Activated CD4-positive, alpha-beta T cell treated with anti-CD3 and anti-CD28 coated beads for 36 hours (primary cell): Measurements from ENCODE around the gene SORT1. TPM values are rescaled to one million over a fixed set of nuclear protein-coding genes. Genes with fewer than 3 reads are reported as not detected.
A peak's percentile ranks its signal among the peaks of the same experiment; 100 is the strongest.

ENCODE experiments used
- ATAC-seq: fragments of 200-7000 bp; cut with Tn5 transposase; one replicate; pipeline ENCODE4 v1.10.0; 2021; ENCODE audit warnings: mild to moderate bottlenecking, moderate library complexity
- CTCF ChIA-PET: fragments of 350-600 bp; sonication (Branson Sonifier 250); formaldehyde crosslinking; loops from one replicate; lab custom pipeline; 2021; ENCODE audit warnings: antibody characterized with exemption; lab: Charles Lee
- POLR2A ChIA-PET: fragments of 350-600 bp; sonication (Branson Sonifier 250); formaldehyde crosslinking; loops from one replicate; lab custom pipeline; 2021; ENCODE audit warnings: antibody characterized with exemption, inconsistent platforms; lab: Charles Lee
- DNase-seq: peaks from one replicate; pipeline ENCODE4 v3.0.0-alpha.2; 2020
- H3K27ac Mint-ChIP-seq: one replicate; pipeline ENCODE4 v1.8.0; 2021; ENCODE audit warnings: mixed read lengths
- H3K27me3 Mint-ChIP-seq: one replicate; pipeline ENCODE4 v1.8.0; 2021; ENCODE audit warnings: mixed read lengths
- H3K36me3 Mint-ChIP-seq: one replicate; pipeline ENCODE4 v1.8.0; 2021; ENCODE audit warnings: low read depth, mixed read lengths
- H3K4me1 Mint-ChIP-seq: one replicate; pipeline ENCODE4 v1.8.0; 2021; ENCODE audit warnings: mixed read lengths
- H3K4me3 Mint-ChIP-seq: one replicate; pipeline ENCODE4 v1.8.0; 2021; ENCODE audit warnings: mild to moderate bottlenecking, moderate library complexity, mixed read lengths
- H3K9me3 Mint-ChIP-seq: one replicate; pipeline ENCODE4 v1.8.0; 2021; ENCODE audit warnings: low read depth, mixed read lengths
- intact Hi-C, 2 experiments: fragments of 100-400 bp; cut with DNase I in 1 of 2; cut with micrococcal nuclease in 1 of 2; formaldehyde crosslinking; loops; one replicate each; pipeline versions ENCODE4 v1.14.2 to v1.15.1; 2022 to 2024; cut with DNase I, micrococcal nuclease
- total RNA-seq, 2 experiments: library from RNA; stranded (reverse); gene quantifications; one replicate each; pipeline ENCODE4 v1.2.3, GENCODE V29; 2021

The SORT1 gene
- total RNA-seq, 2 experiments from 2014 or later = 0.39 to 0.55 TPM

GRCh38 chr1:109426281-109427170 lies 28.8 kb upstream of the SORT1 start, which contains the start of gene PSMA5:
TSS of gene PSMA5 (minus strand) at chr1:109426448. CDS start at chr1:109426330, 118 bp downstream.
- H3K9me3 Mint-ChIP-seq = no peaks in the 10 kb centered on the region
- no peaks in the 10 kb centered on the region for H3K27me3 Mint-ChIP-seq
- POLR2A ChIA-PET = interaction anchor here (0.7 to 2.1 kb wide), 5 partner anchors 68 to 212 kb away, joined by 3 to 11 read pairs (median 4); partner anchors contain the start of genes CYB561D1, GNAI3, PSRC1 and SARS1
- DNase-seq (peak; percentile 97), ATAC-seq (peak; percentile 97)
- H3K4me3 Mint-ChIP-seq = peak within 1 kb of the TSS; percentile 91
- H3K36me3 Mint-ChIP-seq = peaks cover 32% of the 10 kb centered on the region
- CTCF ChIA-PET = interaction anchor here (0.6 to 3.1 kb wide), 12 partner anchors 20 to 602 kb away, joined by 3 to 38 read pairs (median 4); partner anchors contain the start of gene CYB561D1
- intact Hi-C loops = loop anchor here (1.0 to 10.0 kb wide), 18 partner anchors 57 to 1448 kb away; partner anchors contain the start of genes ATXN7L2 (in 2 of the 2), RBM15 (in 2 of the 2), TMEM167B (in 2 of the 2) and AHCYL1 (in 1 of the 2)
- H3K4me1 Mint-ChIP-seq = peaks cover 34% of the 10 kb centered on the region
- H3K27ac Mint-ChIP-seq = peak within 1 kb of the TSS; percentile 96

DNA sequence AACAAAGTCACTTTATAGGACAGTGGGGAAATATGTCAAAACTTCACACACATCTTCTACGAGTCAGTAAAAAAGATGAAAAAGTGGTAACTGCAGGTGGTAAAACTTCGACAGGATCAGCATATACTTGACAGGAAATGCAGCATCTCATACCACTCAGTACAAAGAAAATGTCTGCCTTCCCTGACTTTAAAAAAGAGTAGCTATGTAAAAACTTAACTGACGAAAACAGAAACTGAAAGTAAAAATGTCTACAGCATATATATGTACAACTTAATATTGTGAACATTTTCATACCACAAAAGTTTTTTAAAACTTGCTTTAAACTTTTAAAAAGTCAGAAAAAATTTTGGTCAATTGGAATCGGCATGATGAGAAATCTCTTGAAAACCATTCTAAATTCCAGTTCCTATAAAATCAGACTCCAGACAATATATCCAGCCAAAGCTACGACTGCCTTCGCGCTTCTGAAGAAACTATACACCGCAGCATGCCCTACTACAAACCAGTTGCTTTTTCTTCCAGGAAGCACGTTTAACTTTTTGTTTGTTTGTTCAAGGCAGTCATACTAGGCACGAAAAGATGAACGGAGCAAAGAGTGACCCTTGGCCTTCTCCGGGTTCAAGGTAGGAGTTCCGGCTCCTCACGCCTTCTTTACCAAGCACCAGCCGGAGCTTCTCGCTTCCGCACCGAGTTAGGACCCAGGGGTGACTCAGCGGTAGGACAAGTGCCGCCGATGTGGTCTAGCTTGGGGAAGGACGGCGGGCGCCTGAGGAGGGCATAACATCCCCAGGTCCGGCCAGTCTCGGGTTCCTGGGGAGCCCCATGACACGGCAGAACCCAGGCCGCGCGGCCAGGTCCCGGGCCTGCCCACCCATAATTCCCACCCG lies 27.9 kb upstream of the SORT1 start:
- Mint-ChIP-seq H3K27ac (peak overlapping the region; percentile 96), H3K36me3 (peaks cover 39% of the 10 kb centered on the region), H3K4me3 (peak overlapping the region; percentile 91), H3K9me3 (no peaks in the 10 kb centered on the region), H3K27me3 (no peaks in the 10 kb centered on the region), H3K4me1 (peaks cover 34% of the 10 kb centered on the region)
- CTCF ChIA-PET = interaction anchor here (0.6 to 3.1 kb wide), 16 partner anchors 11 to 603 kb away, joined by 3 to 38 read pairs (median 4); partner anchors contain the start of gene CYB561D1
- peak; percentile 82 for DNase-seq
- POLR2A ChIA-PET = interaction anchor here (0.6 to 2.1 kb wide), 13 partner anchors 58 to 913 kb away, joined by 3 to 11 read pairs (median 4); partner anchors contain the start of genes ATXN7L2, CYB561D1, GNAI3 and PSRC1
- intact Hi-C loops = loop anchor here (1.0 to 10.0 kb wide), 19 partner anchors 58 to 1449 kb away; partner anchors contain the start of genes ATXN7L2 (in 2 of the 2), RBM15 (in 2 of the 2), TMEM167B (in 2 of the 2) and AHCYL1 (in 1 of the 2)
- peak; percentile 51 for ATAC-seq

- no peaks in the 10 kb centered on the region for H3K27me3 Mint-ChIP-seq
- ATAC-seq (no peak), DNase-seq (no peak)
- H3K9me3 Mint-ChIP-seq = no peaks in the 10 kb centered on the region
- POLR2A ChIA-PET = no interaction called here
- intact Hi-C loops = loop anchor here (10.0 kb wide), 4 partner anchors 329 to 1451 kb away; partner anchors contain the start of genes AHCYL1 (in 1 of the 2), CD53 (in 1 of the 2), CLCC1 (in 1 of the 2) and TMEM167B (in 1 of the 2)
- peaks cover 52% of the 10 kb centered on the region for H3K36me3 Mint-ChIP-seq
- H3K27ac Mint-ChIP-seq = peak overlapping the region; percentile 96
- H3K4me1 Mint-ChIP-seq = peaks cover 35% of the 10 kb centered on the region
- CTCF ChIA-PET = interaction anchor here (0.5 to 3.1 kb wide), 5 partner anchors 18 to 364 kb away, joined by 3 to 38 read pairs (median 5); partner anchors contain the start of gene CYB561D1
- peak overlapping the region; percentile 91 for H3K4me3 Mint-ChIP-seq
Observed at GRCh38 chr1:109423498-109423897, 25.8 kb upstream of the SORT1 start.

DNA sequence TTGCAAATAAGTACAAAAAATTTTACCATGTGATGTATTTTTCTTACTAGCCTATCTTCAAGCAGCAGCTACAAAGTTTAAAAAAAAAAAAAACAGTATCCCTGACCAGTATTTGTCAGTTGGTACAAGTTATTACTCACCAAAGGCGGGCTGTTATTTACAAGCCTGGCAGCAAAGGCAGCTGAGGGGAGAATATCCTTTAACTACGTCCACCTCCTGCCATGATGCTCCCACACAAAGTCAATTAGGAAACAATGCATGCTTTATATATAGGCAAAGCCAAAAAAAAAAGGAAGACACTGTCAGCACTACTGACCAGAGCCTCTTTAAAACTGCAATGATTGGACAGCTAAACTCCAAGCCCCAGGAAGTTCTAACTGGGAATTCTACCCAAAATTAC lies 14.8 kb upstream of the SORT1 start:
- Mint-ChIP-seq H3K36me3 (peaks cover 69% of the 10 kb centered on the region), H3K4me1 (peaks cover 28% of the 10 kb centered on the region), H3K27me3 (no peaks in the 10 kb centered on the region), H3K4me3 (no peak overlapping the region), H3K27ac (no peak overlapping the region), H3K9me3 (no peaks in the 10 kb centered on the region)
- POLR2A ChIA-PET = no interaction called here
- ATAC-seq (no peak), DNase-seq (no peak)
- intact Hi-C loops = no loop called here
- CTCF ChIA-PET = interaction anchor here (1.3 to 5.1 kb wide), 3 partner anchors 11 to 120 kb away, joined by 5 to 31 read pairs (median 7); no protein-coding TSS in a partner anchor

GRCh38 chr1:109404838-109405237 lies 7.1 kb upstream of the SORT1 start:
- H3K4me3 Mint-ChIP-seq = no peak overlapping the region
- DNase-seq = no peak
- peaks cover 41% of the 10 kb centered on the region for H3K36me3 Mint-ChIP-seq

GRCh38 chr1:109402025-109402424 lies 4.3 kb upstream of the SORT1 start:
- POLR2A ChIA-PET = interaction anchor here (0.6 kb wide), 1 partner anchor 12 kb away, joined by 4 read pairs; no protein-coding TSS in a partner anchor
- CTCF ChIA-PET = interaction anchor here (0.6 to 8.0 kb wide), 12 partner anchors 8 to 201 kb away, joined by 3 to 122 read pairs (median 5); partner anchors contain the start of gene PSRC1
- Mint-ChIP-seq H3K27me3 (peaks cover 2% of the 10 kb centered on the region), H3K36me3 (peaks cover 21% of the 10 kb centered on the region), H3K9me3 (no peaks in the 10 kb centered on the region), H3K27ac (no peak overlapping the region), H3K4me1 (peaks cover 28% of the 10 kb centered on the region), H3K4me3 (no peak overlapping the region)
- intact Hi-C loops = no loop called here
- no peak for DNase-seq
- ATAC-seq = no peak

More at GRCh38 chr1:109404838-109405237, 7.1 kb upstream of the SORT1 start:
- H3K27me3 Mint-ChIP-seq = no peaks in the 10 kb centered on the region
- H3K4me1 Mint-ChIP-seq = peaks cover 20% of the 10 kb centered on the region
- peak overlapping the region; percentile 83 for H3K27ac Mint-ChIP-seq
- CTCF ChIA-PET = interaction anchor here (1.0 kb wide), 1 partner anchor 142 kb away, joined by 3 read pairs; no protein-coding TSS in a partner anchor
- H3K9me3 Mint-ChIP-seq = no peaks in the 10 kb centered on the region
- POLR2A ChIA-PET = no interaction called here
- intact Hi-C loops = no loop called here
- ATAC-seq = peak; percentile 82

- Mint-ChIP-seq H3K4me1 (peaks cover 19% of the 10 kb centered on the region), H3K36me3 (peaks cover 12% of the 10 kb centered on the region), H3K4me3 (no peak overlapping the region), H3K9me3 (no peaks in the 10 kb centered on the region), H3K27me3 (peaks cover 20% of the 10 kb centered on the region), H3K27ac (no peak overlapping the region)
- ChIA-PET CTCF (interaction anchor here (0.7 to 8.0 kb wide), 26 partner anchors 10 to 270 kb away, joined by 3 to 122 read pairs (median 6); partner anchors contain the start of genes CYB561D1, PSMA5 and PSRC1), POLR2A (interaction anchor here (1.5 kb wide), 1 partner anchor 123 kb away, joined by 4 read pairs; no protein-coding TSS in a partner anchor)
- DNase-seq = no peak
- intact Hi-C loops = no loop called here
- ATAC-seq = no peak
Observed at GRCh38 chr1:109400035-109400655, 2.4 kb upstream of the SORT1 start.

- DNase-seq (no peak), ATAC-seq (no peak)
- peaks cover 25% of the 10 kb centered on the region for H3K27me3 Mint-ChIP-seq
- peaks cover 6% of the 10 kb centered on the region for H3K36me3 Mint-ChIP-seq
- H3K4me3 Mint-ChIP-seq = no peak overlapping the region
- POLR2A ChIA-PET = interaction anchor here (1.5 kb wide), 1 partner anchor 122 kb away, joined by 4 read pairs; no protein-coding TSS in a partner anchor
- intact Hi-C loops = loop anchor here (1.0 to 2.0 kb wide), 6 partner anchors 116 to 198 kb away; partner anchors contain the start of gene PSRC1 (in 1 of the 2)
- CTCF ChIA-PET = interaction anchor here (0.6 to 8.0 kb wide), 47 partner anchors 10 to 269 kb away, joined by 3 to 122 read pairs (median 4); partner anchors contain the start of genes CYB561D1, PSMA5 and PSRC1
- H3K4me1 Mint-ChIP-seq = peaks cover 13% of the 10 kb centered on the region
- no peaks in the 10 kb centered on the region for H3K9me3 Mint-ChIP-seq
- no peak overlapping the region for H3K27ac Mint-ChIP-seq
Observed at GRCh38 chr1:109399326-109399957, 1.7 kb upstream of the SORT1 start.
